ENCODE results near the gene KRT75. TPM values are rescaled to one million over a fixed set of nuclear protein-coding genes. Genes with fewer than 3 reads are reported as not detected.

Gene KRT75
- total RNA-seq, 4 donors from 2014 or later, result not detected

DNA sequence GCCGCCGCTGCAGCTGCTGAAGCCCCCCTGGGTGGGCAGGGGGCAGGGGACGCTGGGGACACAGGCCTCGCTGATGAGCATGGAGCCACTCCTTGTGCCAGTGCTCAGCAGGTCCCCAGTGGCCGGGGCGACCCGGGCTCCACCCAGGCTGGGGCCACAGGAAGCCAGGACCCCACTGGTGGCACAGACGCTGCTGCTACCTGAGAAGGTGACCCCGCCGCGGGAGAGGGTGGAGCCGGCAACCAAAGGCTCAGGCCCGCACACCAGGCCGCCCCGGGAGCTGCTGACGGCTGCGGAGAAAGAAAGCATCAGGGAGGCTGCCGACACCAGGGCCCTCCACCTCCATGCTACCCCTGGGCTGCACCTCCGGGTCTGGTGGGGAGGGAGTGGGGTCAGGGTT, 56.1 kb downstream of the KRT75 start:
- H3K27me3 ChIP-seq, result no peaks in the 10 kb centered on the region
- in situ Hi-C loops (cut with MboI; ENCODE audit: low pct_ligation_motif_present in 1 of 4, low pct_unique_long_range_greater_than_20kb in 1 of 4, low sequenced_read_pairs in 3 of 4), result loop anchor here (10.0 to 25.0 kb wide), 3 partner anchors 484 to 609 kb away; no protein-coding TSS in a partner anchor
- H3K4me1 ChIP-seq, result no peaks in the 10 kb centered on the region
- WGBS, 2 donors (ENCODE audit: low coverage in 1 of 2), result 79% methylated on average over 17 of the region's 19 CpGs; no CpG with 5 or more reads in 1 of the 2 donors
- no peaks in the 10 kb centered on the region for H3K9me3 ChIP-seq
- intact Hi-C loops (cut with DNase I; ENCODE audit: low total_unique reads), result loop anchor here (10.0 kb wide), 2 partner anchors 137 to 497 kb away; no protein-coding TSS in a partner anchor
- H3K4me3 ChIP-seq, result no peak overlapping the region
- no peak overlapping the region for H3K27ac ChIP-seq
- DNase-seq, result no peak
- TF ChIP-seq POLR2A (IDR thresholded peaks at IDR 0.05) (no peak), POLR2AphosphoS5 (IDR thresholded peaks at IDR 0.05) (no peak), EP300 (IDR thresholded peaks at IDR 0.05; ENCODE audit: low read depth) (no peak)
- TF ChIP-seq, protein P1, sequence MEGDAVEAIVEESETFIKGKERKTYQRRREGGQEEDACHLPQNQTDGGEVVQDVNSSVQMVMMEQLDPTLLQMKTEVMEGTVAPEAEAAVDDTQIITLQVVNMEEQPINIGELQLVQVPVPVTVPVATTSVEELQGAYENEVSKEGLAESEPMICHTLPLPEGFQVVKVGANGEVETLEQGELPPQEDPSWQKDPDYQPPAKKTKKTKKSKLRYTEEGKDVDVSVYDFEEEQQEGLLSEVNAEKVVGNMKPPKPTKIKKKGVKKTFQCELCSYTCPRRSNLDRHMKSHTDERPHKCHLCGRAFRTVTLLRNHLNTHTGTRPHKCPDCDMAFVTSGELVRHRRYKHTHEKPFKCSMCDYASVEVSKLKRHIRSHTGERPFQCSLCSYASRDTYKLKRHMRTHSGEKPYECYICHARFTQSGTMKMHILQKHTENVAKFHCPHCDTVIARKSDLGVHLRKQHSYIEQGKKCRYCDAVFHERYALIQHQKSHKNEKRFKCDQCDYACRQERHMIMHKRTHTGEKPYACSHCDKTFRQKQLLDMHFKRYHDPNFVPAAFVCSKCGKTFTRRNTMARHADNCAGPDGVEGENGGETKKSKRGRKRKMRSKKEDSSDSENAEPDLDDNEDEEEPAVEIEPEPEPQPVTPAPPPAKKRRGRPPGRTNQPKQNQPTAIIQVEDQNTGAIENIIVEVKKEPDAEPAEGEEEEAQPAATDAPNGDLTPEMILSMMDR (IDR thresholded peaks at IDR 0.05), result no peak
- H3K36me3 ChIP-seq, result no peaks in the 10 kb centered on the region

DNA sequence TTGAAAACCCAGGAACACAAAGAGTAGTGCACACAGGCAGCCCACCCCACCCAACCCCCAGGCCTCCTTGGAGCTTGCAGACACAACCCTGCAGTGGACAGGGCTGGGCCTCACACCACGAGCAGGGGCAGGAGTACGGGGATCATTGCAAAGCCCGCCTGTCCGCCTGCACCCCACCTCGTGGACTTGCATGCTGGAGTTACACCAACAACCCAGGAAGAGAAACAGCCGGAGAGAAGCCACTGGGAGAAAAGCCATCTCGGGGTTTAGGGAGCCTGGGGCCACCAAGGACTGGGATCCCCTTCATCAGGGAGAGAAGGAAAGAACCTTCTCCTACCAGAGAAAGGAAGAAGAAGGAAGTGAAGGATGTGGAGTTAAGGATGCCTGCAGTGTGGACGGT, 56.9 kb downstream of the KRT75 start:
- in situ Hi-C loops (cut with MboI; ENCODE audit: low pct_ligation_motif_present in 1 of 4, low pct_unique_long_range_greater_than_20kb in 1 of 4, low sequenced_read_pairs in 3 of 4), result loop anchor here (10.0 to 25.0 kb wide), 3 partner anchors 485 to 610 kb away; no protein-coding TSS in a partner anchor
- WGBS, 2 donors (ENCODE audit: low coverage in 1 of 2), result 79 to 100% methylated on average over 1 to 8 of the region's 8 CpGs
- intact Hi-C loops (cut with DNase I; ENCODE audit: low total_unique reads), result loop anchor here (10.0 kb wide), 2 partner anchors 138 to 498 kb away; no protein-coding TSS in a partner anchor

More for the DNA sequence above, 56.9 kb downstream of the KRT75 start:
- Histone ChIP-seq H3K36me3 (no peaks in the 10 kb centered on the region), H3K9me3 (no peaks in the 10 kb centered on the region), H3K27ac (no peak overlapping the region), H3K4me1 (no peaks in the 10 kb centered on the region), H3K4me3 (no peak overlapping the region), H3K27me3 (no peaks in the 10 kb centered on the region)
- no peak for DNase-seq
- TF ChIP-seq POLR2A (IDR thresholded peaks at IDR 0.05), result no peak
- TF ChIP-seq POLR2AphosphoS5 (IDR thresholded peaks at IDR 0.05), result no peak
- TF ChIP-seq, protein P1 (IDR thresholded peaks at IDR 0.05), result no peak
- no peak for TF ChIP-seq EP300 (IDR thresholded peaks at IDR 0.05; ENCODE audit: low read depth)

Other genes with a start within 250 kb of the KRT75 start
- under 1 TPM in 1 of 4 donors, not detected in 3; 0.14 TPM for gene KRT80, start 242.4 kb downstream of the KRT75 start, total RNA-seq
- gene KRT7, start 201.1 kb downstream of the KRT75 start, total RNA-seq, result 1 to 10 TPM in 1 of 4 donors, under 1 TPM in 2, not detected in 1; 0.75 to 1.6 (median 0.95) TPM
- 1 to 10 TPM in 1 of 4 donors, not detected in 3; 3.6 TPM for gene KRT86, start 159.7 kb downstream of the KRT75 start, total RNA-seq
- not detected for gene KRT81, start 142.8 kb downstream of the KRT75 start, total RNA-seq
- gene KRT83, start 113.0 kb downstream of the KRT75 start, total RNA-seq, result not detected
- gene KRT85, start 66.9 kb downstream of the KRT75 start, total RNA-seq, result not detected
- gene KRT84, start 48.7 kb downstream of the KRT75 start, total RNA-seq, result not detected
- not detected for gene KRT82, start 28.0 kb downstream of the KRT75 start, total RNA-seq
- gene KRT6B, start 17.8 kb upstream of the KRT75 start, total RNA-seq, result not detected
- 10 to 100 TPM in 1 of 4 donors, not detected in 3; 23.9 TPM for gene KRT6C, start 39.4 kb upstream of the KRT75 start, total RNA-seq
- not detected for gene KRT6A, start 58.9 kb upstream of the KRT75 start, total RNA-seq
- not detected for gene KRT5, start 86.0 kb upstream of the KRT75 start, total RNA-seq
- not detected for gene KRT71, start 118.8 kb upstream of the KRT75 start, total RNA-seq
- not detected for gene KRT74, start 139.5 kb upstream of the KRT75 start, total RNA-seq
- not detected for gene KRT72, start 167.1 kb upstream of the KRT75 start, total RNA-seq
- gene KRT73, start 184.2 kb upstream of the KRT75 start, total RNA-seq, result not detected
- gene KRT2, start 217.8 kb upstream of the KRT75 start, total RNA-seq, result not detected
- not detected for gene KRT1, start 246.0 kb upstream of the KRT75 start, total RNA-seq

Data from transverse colon (tissue), 4 donors.